Suprapubic skin (tissue), 4 donors: ENCODE data around the gene FOXK2. TPM values are rescaled to one million over a fixed set of nuclear protein-coding genes. Genes with fewer than 3 reads are reported as not detected.

Experiments
- DNase-seq, 2 donors: peaks; one replicate each; pipeline ENCODE4 v3.0.0-alpha.2; 2019; ENCODE audit warnings: low spot score in 2 of 2
- H3K27ac ChIP-seq: fragments of 200-600 bp; sonication (generic); one replicate; pipeline ENCODE4 v1.5.1; 2019
- H3K27me3 ChIP-seq: fragments of 200-600 bp; sonication (generic); one replicate; pipeline ENCODE4 v1.5.1; 2019
- H3K36me3 ChIP-seq: fragments of 200-600 bp; sonication (generic); one replicate; pipeline ENCODE4 v1.5.1; 2019
- H3K4me1 ChIP-seq: fragments of 200-600 bp; sonication (generic); one replicate; pipeline ENCODE4 v1.5.1; 2019
- H3K4me3 ChIP-seq: fragments of 200-600 bp; sonication (generic); one replicate; pipeline ENCODE4 v1.5.1; 2019; ENCODE audit warnings: mild to moderate bottlenecking
- H3K9me3 ChIP-seq: fragments of 200-600 bp; sonication (generic); one replicate; pipeline ENCODE4 v1.5.1; 2019
- CTCF ChIP-seq, 2 donors: fragments of 200-600 bp in 1 of 2; fragments of 450-650 bp in 1 of 2; sonication (generic) in 1 of 2; IDR thresholded peaks; one replicate each; pipeline ENCODE4 v1.5.1; 2016 to 2019; ENCODE audit warnings: antibody characterized with exemption in 2 of 2, mild to moderate bottlenecking in 1 of 2, moderate library complexity in 1 of 2
- EP300 ChIP-seq: sonication (generic); formaldehyde crosslinking; IDR thresholded peaks from one replicate; pipeline ENCODE4 v1.6.1; 2017; ENCODE audit warnings: antibody characterized with exemption
- POLR2A ChIP-seq, 2 donors: fragments of 450-650 bp; IDR thresholded peaks; one replicate each; pipeline ENCODE4 v1.6.1; 2017; ENCODE audit warnings: antibody characterized with exemption in 2 of 2, mild to moderate bottlenecking in 2 of 2, moderate library complexity in 2 of 2
- POLR2AphosphoS5 ChIP-seq, 3 donors: sonication (generic); formaldehyde crosslinking; IDR thresholded peaks; one replicate each; pipeline ENCODE4 v1.6.1; 2017; ENCODE audit warnings: antibody characterized with exemption in 3 of 3
- WGBS: methylation state at CpG from one replicate; pipeline ENCODE4 v1.1.5; 2018; 5-methylcytosine and 5-hydroxymethylcytosine counted together
- total RNA-seq, 4 donors: library from RNA; depleted of rRNA; stranded (reverse); fragments of >200 nt; gene quantifications; one replicate each; pipeline ENCODE4 v1.1.0, GENCODE V29; 2016

Gene FOXK2
- total RNA-seq = 10 to 100 TPM; 62.7 to 94.5 (median 78.4) TPM

GRCh38 chr17:82518826-82519810, at the start of gene FOXK2:
Gene FOXK2 (plus strand): TSS chr17:82519732. CDS start chr17:82519889, 157 bp downstream.
- WGBS = 15% methylated on average over 15 of the region's 114 CpGs
- TF ChIP-seq POLR2AphosphoS5 (IDR thresholded peaks at IDR 0.05) = peak in 2 of 3 donors; percentile 34 to 44
- TF ChIP-seq CTCF (IDR thresholded peaks at IDR 0.05) = no peak
- TF ChIP-seq POLR2A (IDR thresholded peaks at IDR 0.05) = peak in 1 of 2 donors; percentile 68
- no peak for TF ChIP-seq EP300
- peaks cover 31% of the 10 kb centered on the region for H3K4me1 ChIP-seq

GRCh38 chr17:82470065-82470464, 49.5 kb upstream of the FOXK2 start:
- 91% methylated on average over 7 of the region's 7 CpGs for WGBS
- H3K36me3 ChIP-seq = peaks cover 79% of the 10 kb centered on the region

More at GRCh38 chr17:82518826-82519810, at the start of gene FOXK2:
- Histone ChIP-seq H3K36me3 (no peaks in the 10 kb centered on the region), H3K27ac (peak within 1 kb of the TSS; percentile 99), H3K4me3 (peak within 1 kb of the TSS; percentile 78), H3K27me3 (no peaks in the 10 kb centered on the region), H3K9me3 (no peaks in the 10 kb centered on the region)
- DNase-seq = peak; percentile 93

GRCh38 chr17:82474223-82475010, 45.1 kb upstream of the FOXK2 start:
- no peak for TF ChIP-seq EP300
- no peak for TF ChIP-seq CTCF (IDR thresholded peaks at IDR 0.05)
- TF ChIP-seq POLR2A (IDR thresholded peaks at IDR 0.05) = no peak
- no peak for TF ChIP-seq POLR2AphosphoS5 (IDR thresholded peaks at IDR 0.05)
- Histone ChIP-seq H3K4me3 (no peak overlapping the region), H3K27ac (no peak overlapping the region), H3K4me1 (no peaks in the 10 kb centered on the region), H3K9me3 (no peaks in the 10 kb centered on the region), H3K27me3 (no peaks in the 10 kb centered on the region), H3K36me3 (peaks cover 84% of the 10 kb centered on the region)
- WGBS = 74% methylated on average over 11 of the region's 11 CpGs
- no peak for DNase-seq

More at GRCh38 chr17:82470065-82470464, 49.5 kb upstream of the FOXK2 start:
- H3K9me3 ChIP-seq = no peaks in the 10 kb centered on the region
- TF ChIP-seq EP300 (no peak), POLR2A (IDR thresholded peaks at IDR 0.05) (no peak), POLR2AphosphoS5 (IDR thresholded peaks at IDR 0.05) (no peak), CTCF (IDR thresholded peaks at IDR 0.05) (no peak)
- H3K27ac ChIP-seq = no peak overlapping the region
- no peaks in the 10 kb centered on the region for H3K4me1 ChIP-seq
- H3K4me3 ChIP-seq = no peak overlapping the region
- no peaks in the 10 kb centered on the region for H3K27me3 ChIP-seq
- DNase-seq = no peak

- Histone ChIP-seq H3K9me3 (no peaks in the 10 kb centered on the region), H3K27me3 (no peaks in the 10 kb centered on the region), H3K27ac (no peak overlapping the region), H3K4me3 (no peak overlapping the region), H3K4me1 (no peaks in the 10 kb centered on the region), H3K36me3 (peaks cover 84% of the 10 kb centered on the region)
- DNase-seq = no peak
- 88% methylated on average over 8 of the region's 8 CpGs for WGBS
- TF ChIP-seq POLR2AphosphoS5 (IDR thresholded peaks at IDR 0.05) (no peak), CTCF (IDR thresholded peaks at IDR 0.05) (no peak), POLR2A (IDR thresholded peaks at IDR 0.05) (no peak), EP300 (no peak)
Measured at GRCh38 chr17:82475458-82475857, 44.1 kb upstream of the FOXK2 start.
